ENCODE measurements around the gene PIK3CB. TPM values are rescaled to one million over a fixed set of nuclear protein-coding genes. Genes with fewer than 3 reads are reported as not detected.
"Not testable (repeated sequence)": the region's sequence is repeated elsewhere in the genome, so short reads cannot be mapped to it uniquely, and the experiment has no call there.

PIK3CB gene
- total RNA-seq, 1 donor from 2014 or later = 14.4 TPM

GRCh38 chr3:138824114-138824506 is 10.6 kb downstream of the PIK3CB start:
- H3K27me3 Mint-ChIP-seq (ENCODE audit: low read depth) = no peaks in the 10 kb centered on the region
- H3K27ac Mint-ChIP-seq (ENCODE audit: unreplicated experiment) = no peak overlapping the region
- no peak overlapping the region for H3K4me3 Mint-ChIP-seq
- no peak for TF ChIP-seq CTCF (conservative IDR thresholded peaks at IDR 0.05)
- H3K4me1 Mint-ChIP-seq = no peaks in the 10 kb centered on the region
- DNase-seq (ENCODE audit: low read depth, low spot score) = no peak
- H3K9me3 Mint-ChIP-seq = no peaks in the 10 kb centered on the region
- H3K36me3 Mint-ChIP-seq (ENCODE audit: low read depth) = no peaks in the 10 kb centered on the region

GRCh38 chr3:138820379-138820778 is 14.3 kb downstream of the PIK3CB start:
- not testable (repeated sequence) for H3K4me1 Mint-ChIP-seq; DNase-seq (ENCODE audit: low read depth, low spot score); H3K27ac Mint-ChIP-seq (ENCODE audit: unreplicated experiment); H3K36me3 Mint-ChIP-seq (ENCODE audit: low read depth); H3K4me3 Mint-ChIP-seq; H3K9me3 Mint-ChIP-seq; H3K27me3 Mint-ChIP-seq (ENCODE audit: low read depth)

- Mint-ChIP-seq H3K4me3 (no peak overlapping the region), H3K9me3 (no peaks in the 10 kb centered on the region), H3K4me1 (peaks cover 6% of the 10 kb centered on the region), H3K36me3 (ENCODE audit: low read depth) (no peaks in the 10 kb centered on the region), H3K27ac (ENCODE audit: unreplicated experiment) (no peak overlapping the region), H3K27me3 (ENCODE audit: low read depth) (no peaks in the 10 kb centered on the region)
- no peak for DNase-seq (ENCODE audit: low read depth, low spot score)
- no peak for TF ChIP-seq CTCF (conservative IDR thresholded peaks at IDR 0.05)
Observed at GRCh38 chr3:138818185-138818860, 16.4 kb downstream of the PIK3CB start.

- no peak for DNase-seq (ENCODE audit: low read depth, low spot score)
- H3K27ac Mint-ChIP-seq (ENCODE audit: unreplicated experiment) = no peak overlapping the region
- H3K27me3 Mint-ChIP-seq (ENCODE audit: low read depth) = no peaks in the 10 kb centered on the region
- peaks cover 6% of the 10 kb centered on the region for H3K4me1 Mint-ChIP-seq
- peaks cover 3% of the 10 kb centered on the region for H3K9me3 Mint-ChIP-seq
- TF ChIP-seq CTCF (conservative IDR thresholded peaks at IDR 0.05) = no peak
- H3K4me3 Mint-ChIP-seq = no peak overlapping the region
- H3K36me3 Mint-ChIP-seq (ENCODE audit: low read depth) = no peaks in the 10 kb centered on the region
Observed at GRCh38 chr3:138817695-138818094, 17.0 kb downstream of the PIK3CB start.

- Mint-ChIP-seq H3K4me1 (no peaks in the 10 kb centered on the region), H3K4me3 (no peak overlapping the region), H3K36me3 (ENCODE audit: low read depth) (no peaks in the 10 kb centered on the region), H3K9me3 (peaks cover 3% of the 10 kb centered on the region), H3K27me3 (ENCODE audit: low read depth) (no peaks in the 10 kb centered on the region), H3K27ac (ENCODE audit: unreplicated experiment) (no peak overlapping the region)
- no peak for DNase-seq (ENCODE audit: low read depth, low spot score)
- no peak for TF ChIP-seq CTCF (conservative IDR thresholded peaks at IDR 0.05)
Observed at GRCh38 chr3:138812806-138813205, 21.9 kb downstream of the PIK3CB start.

GRCh38 chr3:138809500-138810256 is 25.1 kb downstream of the PIK3CB start:
- H3K27ac Mint-ChIP-seq (ENCODE audit: unreplicated experiment) = no peak overlapping the region
- no peaks in the 10 kb centered on the region for H3K4me1 Mint-ChIP-seq
- DNase-seq (ENCODE audit: low read depth, low spot score) = no peak
- H3K9me3 Mint-ChIP-seq = peaks cover 3% of the 10 kb centered on the region
- TF ChIP-seq CTCF (conservative IDR thresholded peaks at IDR 0.05) = no peak
- no peak overlapping the region for H3K4me3 Mint-ChIP-seq
- H3K36me3 Mint-ChIP-seq (ENCODE audit: low read depth) = no peaks in the 10 kb centered on the region
- H3K27me3 Mint-ChIP-seq (ENCODE audit: low read depth) = no peaks in the 10 kb centered on the region

Measured in neural crest cell (in vitro differentiated cells).